HG03103 (cell line): ENCODE data around the gene BRI3BP.
"Not testable (repeated sequence)": the region's sequence is repeated elsewhere in the genome, so short reads cannot be mapped to it uniquely, and the experiment has no call there.

ENCODE experiments used
- ATAC-seq: cut with Tn5 transposase; IDR thresholded peaks from one replicate; pipeline ENCODE4 v1.9.1; 2021; ENCODE audit warnings: low read depth; ENCODE audit not compliant: unreplicated experiment

BRI3BP gene

DNA sequence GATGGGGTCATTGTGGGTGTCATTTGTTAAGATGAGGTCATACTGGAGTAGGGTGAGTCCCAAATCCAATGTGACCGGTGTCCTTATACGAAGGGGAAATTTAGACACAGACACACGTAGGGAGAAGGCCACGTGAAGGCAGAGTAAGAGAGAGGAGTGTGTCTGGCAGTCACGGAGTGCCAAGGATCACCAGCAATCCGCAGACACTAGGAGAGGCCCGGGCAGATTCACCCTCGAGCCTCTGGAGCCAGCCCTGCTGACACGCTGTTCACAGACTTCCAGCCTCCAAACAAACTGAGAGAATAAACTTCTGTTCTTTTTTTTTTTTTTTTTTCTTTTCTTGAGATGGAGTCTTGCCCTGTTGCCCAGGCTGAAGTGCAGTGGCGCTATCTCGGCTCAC is 24.9 kb downstream of the BRI3BP start:
- no peak for ATAC-seq

GRCh38 chr12:125021096-125021495 is 27.7 kb downstream of the BRI3BP start:
- no peak for ATAC-seq

DNA sequence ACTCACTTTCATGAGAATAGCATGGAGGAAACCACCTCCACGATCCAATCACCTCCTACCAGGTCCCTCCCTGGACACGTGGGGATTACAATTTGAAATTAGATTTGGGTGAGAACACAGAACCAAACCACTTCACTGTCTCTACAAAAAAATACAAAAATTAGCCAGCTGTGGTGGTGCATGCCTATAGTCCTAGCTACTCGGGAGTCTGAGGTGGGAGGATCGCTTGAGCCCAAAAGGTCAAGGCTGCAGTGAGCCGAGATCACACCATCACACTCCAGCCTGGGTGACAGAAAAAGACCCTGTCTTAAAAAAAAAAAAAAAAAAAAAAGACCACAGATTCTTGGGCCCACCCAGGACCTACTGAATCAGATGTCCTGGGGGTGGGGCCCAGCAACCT is 28.3 kb downstream of the BRI3BP start:
- ATAC-seq: no peak

- ATAC-seq: no peak
These were observed 29.6 kb downstream of the BRI3BP start for GRCh38 chr12:125023065-125023464.

GRCh38 chr12:125024949-125025563 is 31.6 kb downstream of the BRI3BP start:
- no peak for ATAC-seq

DNA sequence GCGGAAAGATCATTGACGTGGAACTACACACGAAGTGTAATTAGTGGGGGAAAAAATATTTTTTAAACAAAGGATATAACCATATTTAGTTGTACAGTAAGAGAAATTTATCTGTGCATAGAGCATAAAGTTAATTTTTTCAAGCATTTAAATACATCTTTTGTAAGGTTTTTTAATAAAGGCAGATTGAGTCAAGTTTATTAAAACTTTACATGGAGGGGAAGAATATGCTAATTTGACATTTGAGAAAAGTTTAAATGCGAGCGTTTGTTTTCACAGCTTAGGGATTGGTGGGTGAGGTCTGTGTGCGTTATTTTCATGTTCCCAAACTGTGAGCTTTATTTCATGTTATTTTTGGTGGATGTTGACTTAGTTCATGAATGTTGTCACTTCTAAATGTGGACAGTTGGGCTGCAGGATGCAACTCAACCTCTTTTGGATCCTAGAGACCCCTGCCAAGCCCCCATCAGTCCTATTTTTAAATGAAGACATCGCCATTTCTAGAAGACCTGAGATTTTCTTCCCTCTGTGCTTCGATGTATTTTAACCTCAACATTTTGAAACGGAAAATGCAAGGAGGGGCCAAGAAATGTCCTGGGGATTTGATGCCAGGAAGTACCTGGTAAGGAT is 32.3 kb downstream of the BRI3BP start:
- no peak for ATAC-seq

DNA sequence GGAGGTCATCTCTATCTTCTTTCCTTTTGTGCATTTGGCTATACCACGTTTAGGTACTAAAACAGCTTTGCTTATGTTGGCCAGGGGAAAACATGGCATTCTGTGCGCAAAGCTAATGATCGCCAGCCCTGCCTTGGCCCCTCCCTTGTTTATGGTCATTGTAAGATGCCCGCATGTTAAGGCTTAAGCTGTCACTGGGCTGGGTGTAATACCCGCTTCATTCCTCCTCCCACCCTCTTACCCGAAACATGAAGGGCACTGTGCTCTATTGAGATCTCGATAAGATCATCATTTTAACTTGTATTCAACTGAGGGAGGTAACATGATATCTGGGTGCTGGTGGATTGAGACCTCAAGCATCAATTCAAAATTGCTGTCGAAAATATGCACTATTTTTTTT is 34.7 kb downstream of the BRI3BP start:
- ATAC-seq: no peak

- no peak for ATAC-seq
These were observed 36.4 kb downstream of the BRI3BP start for GRCh38 chr12:125029761-125030358.

- not testable (repeated sequence) for ATAC-seq
These were observed 38.0 kb downstream of the BRI3BP start for GRCh38 chr12:125031471-125031870.

GRCh38 chr12:125032466-125033152 is 39.2 kb downstream of the BRI3BP start:
- ATAC-seq: no peak

DNA sequence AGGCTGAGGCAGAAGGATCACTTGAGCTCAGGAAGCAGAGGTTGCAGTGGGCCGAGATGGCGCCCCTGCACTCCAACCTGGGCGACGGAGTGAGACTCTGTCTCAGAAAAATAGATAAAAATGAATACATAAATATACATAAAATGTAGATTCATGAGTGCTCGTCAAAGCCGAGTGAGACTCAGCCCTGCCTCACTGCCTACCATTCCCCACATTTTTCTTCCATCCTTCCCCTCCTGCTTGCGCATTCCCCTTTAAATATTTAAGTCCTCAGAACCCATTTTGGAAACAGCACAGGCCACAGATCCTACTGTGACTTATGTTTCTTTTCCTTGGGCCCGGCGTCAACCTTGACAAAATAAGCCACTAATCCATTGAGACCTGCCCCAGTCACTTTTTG is 39.8 kb downstream of the BRI3BP start:
- ATAC-seq: no peak

DNA sequence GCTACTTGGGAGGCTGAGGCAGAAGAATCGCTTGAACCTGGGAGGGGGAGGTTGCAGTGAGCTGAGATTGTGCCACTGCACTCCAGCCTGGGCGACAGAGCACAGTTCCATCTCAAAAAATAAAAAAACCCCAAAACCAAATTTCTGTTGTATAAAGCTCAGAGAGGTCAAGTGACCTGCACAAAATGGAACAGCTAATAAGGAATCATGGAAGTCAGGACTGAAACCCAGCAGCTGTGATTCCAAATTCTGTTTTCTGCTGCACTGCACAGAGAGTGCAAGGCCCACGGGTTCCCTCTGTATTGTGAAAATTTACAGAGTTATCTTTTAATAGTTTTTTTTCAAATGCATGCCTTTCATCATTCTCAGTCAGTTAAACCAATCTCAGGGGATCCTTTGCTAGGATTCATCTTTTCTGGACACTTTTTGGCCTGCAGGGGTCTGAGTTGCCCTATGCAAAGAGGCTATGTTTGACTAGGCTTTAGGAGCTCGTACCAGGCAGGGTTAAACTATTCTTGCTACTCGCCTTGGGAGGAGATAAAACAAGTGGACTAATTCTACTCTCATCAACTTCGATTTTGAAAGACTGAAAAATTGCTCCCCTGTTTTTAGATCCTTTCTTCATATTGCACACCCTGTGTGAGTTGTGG is 45.7 kb downstream of the BRI3BP start:
- ATAC-seq: no peak

GRCh38 chr12:125049093-125049458 is 55.6 kb downstream of the BRI3BP start:
- ATAC-seq: no peak

DNA sequence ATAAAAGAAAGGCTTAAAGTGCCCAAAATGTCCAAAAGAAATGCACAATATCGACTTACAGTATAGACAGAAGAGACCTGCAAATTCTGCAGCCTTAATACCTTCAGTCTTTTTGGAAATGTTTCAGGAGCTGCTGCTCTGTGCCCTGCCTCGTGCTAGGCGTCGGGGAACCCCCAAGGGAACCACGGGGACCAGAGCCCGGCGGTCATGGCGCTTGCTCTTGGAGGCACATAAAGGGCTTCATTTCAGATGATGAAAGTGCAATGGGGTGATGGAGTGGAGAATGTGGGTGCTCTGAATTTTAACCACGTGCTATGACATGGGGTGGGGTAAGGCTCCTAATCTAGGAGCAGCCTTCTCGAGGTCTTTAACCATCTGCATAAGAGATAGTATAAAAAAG is 57.0 kb downstream of the BRI3BP start:
- ATAC-seq: no peak

- ATAC-seq: no peak
These were observed 57.4 kb downstream of the BRI3BP start for GRCh38 chr12:125050868-125051267.

- no peak for ATAC-seq
These were observed 60.4 kb downstream of the BRI3BP start for GRCh38 chr12:125053821-125054220.

- ATAC-seq: no peak
These were observed 62.1 kb downstream of the BRI3BP start for GRCh38 chr12:125055591-125055990.

DNA sequence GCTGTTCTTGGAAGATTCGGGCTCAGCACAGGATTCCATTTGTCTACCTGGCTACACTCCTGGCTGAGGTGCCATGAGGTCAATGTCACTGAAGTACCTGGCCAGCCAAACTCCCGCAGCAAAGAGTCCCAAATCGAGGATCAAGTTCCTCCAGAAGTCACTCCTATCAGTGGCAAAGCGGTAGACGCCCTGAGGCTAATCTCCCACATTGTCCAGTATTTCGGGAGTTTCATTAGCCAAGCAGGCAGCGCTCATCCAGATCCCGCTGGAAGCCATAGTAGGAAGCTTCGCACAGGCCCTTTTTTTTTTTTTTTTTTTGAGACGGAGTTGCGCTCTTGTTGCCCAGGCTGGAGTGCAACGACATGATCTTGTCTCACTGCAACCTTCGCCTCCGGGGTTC is 62.9 kb downstream of the BRI3BP start:
- no peak for ATAC-seq

GRCh38 chr12:125057708-125058107 is 64.3 kb downstream of the BRI3BP start:
- no peak for ATAC-seq

DNA sequence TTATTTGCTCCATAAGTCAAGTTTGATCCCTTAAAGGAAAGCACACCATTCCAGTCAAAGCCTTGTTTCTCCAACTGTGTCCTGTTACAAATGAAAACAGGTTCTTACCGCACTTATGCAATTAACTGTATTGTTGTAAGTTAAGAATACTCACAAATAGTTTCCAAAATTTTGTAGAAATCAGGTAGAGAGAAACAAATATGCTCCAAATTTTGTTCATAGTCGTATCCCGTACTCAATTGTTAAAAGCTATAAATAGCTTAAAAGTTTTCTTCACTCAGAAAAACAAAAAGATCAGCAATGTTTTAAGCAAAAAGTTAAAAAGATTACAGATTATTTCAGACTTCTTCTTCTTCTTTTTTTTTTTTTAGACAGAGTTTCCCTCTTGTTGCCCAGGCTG is 67.8 kb downstream of the BRI3BP start:
- ATAC-seq: no peak

DNA sequence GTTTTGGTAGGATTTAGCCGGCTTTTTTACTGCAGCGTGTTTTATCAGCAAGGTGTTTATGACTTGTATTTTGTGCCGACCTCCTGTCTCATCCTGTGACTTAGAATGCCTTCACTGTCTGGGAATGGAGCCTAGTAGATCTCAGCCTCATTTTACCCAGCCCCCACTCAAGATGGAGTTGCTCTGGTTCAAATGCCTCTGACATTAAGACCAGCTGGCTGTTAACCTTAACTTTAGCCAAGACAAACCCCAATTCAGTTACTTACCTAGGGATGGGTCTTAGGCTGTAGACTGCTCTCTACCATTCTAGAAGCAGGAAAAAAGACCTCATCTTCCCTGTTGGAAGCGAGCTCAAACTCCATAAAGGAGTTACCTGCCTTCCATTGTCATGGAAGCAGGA is 70.1 kb downstream of the BRI3BP start:
- ATAC-seq: not testable (repeated sequence)
